Measurements from ENCODE around the gene ZMYND8.
"Not testable (repeated sequence)": the region's sequence is repeated elsewhere in the genome, so short reads cannot be mapped to it uniquely, and the experiment has no call there.

Gene ZMYND8

GRCh38 chr20:47309806-47310426 is 46.6 kb downstream of the ZMYND8 start:
- no peak for FAIRE-seq

GRCh38 chr20:47309394-47309793 is 47.1 kb downstream of the ZMYND8 start:
- no peak for FAIRE-seq

GRCh38 chr20:47307569-47307968 is 48.9 kb downstream of the ZMYND8 start:
- FAIRE-seq = not testable (repeated sequence)

DNA sequence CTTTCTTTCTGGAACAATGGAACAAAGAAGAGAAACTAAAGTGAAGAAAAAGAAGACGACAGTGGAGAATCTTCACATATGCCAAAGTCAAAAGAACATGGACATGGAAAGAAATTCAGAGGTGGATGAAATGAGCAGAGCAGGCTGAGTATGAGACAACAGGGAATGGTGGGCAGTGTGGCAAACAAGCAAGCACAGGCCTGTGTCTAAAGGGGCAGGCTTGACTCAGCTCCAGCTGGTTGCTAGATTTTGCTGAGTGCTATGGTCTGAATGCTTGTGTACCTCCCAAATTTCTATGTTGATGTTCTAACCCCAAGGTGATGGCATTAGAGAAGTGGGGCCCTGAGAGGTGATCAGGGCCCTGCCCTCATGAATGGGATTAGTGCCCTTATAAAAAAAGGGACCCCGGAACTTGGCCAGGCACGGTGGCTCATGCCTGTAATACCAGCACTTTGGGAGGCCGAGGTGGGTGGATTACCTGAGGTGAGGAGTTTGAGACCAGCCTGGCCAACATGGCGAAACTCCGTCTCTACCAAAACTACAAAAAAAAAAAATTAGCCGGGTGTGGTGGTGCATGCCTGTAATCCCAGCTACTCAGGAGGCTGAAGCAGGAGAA is 49.6 kb downstream of the ZMYND8 start:
- FAIRE-seq = no peak

DNA sequence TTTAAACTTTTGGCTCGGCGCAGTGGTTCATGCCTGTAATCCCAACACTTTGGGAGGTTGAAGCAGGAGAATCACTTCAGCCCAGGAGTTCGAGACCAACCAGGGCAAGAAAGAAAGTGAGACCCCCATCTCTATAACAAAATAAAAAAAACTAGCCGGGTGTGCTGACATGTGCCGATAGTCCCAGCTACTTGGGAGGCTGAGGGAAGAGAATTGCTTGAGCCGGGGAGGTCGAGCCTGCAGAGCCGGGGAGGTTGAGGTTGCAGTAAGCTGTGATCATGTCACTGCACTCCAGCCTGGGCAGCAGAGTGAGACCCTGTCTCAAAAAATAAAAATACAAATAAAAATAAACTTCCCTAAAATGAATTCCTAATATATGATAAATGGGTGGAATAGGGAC is 50.4 kb downstream of the ZMYND8 start:
- FAIRE-seq = no peak

GRCh38 chr20:47305667-47306066 is 50.8 kb downstream of the ZMYND8 start:
- no peak for FAIRE-seq

DNA sequence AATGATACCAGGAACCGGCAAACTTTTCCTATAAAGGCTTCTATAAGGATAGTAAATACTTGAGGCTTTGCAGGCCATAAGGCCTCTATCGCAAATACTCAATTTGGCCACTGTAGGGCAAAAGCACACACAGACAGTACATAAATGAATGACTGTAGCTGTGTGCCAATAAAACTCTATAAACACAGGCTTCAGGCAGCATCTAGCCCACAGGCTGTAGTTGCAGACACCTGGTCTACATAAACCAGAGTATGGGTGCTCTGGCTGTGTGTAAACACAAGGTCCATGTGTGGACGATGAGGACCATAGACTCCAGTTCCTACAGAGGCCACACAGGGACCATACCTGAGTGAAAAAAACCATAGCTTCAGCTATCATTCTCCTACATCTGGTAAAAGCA is 52.2 kb downstream of the ZMYND8 start:
- FAIRE-seq = no peak

DNA sequence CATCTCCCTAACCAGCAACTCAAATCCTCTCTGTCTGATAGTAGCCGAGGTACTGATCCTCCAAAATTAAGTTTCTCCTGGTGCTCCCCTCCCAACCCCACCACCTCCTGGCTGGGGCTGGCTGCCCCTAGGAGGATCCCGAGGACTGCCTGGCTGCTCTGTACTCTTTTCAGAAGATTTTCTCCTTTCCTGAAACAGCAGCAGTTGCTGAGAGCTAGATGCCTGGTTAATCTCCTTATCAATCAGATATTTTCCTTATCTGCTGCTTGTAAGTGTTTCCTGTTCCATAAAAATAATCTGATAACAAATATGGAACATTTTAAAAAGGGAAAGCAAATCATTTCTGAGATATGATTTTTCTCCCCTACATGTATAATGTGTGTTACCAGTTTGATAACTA is 52.8 kb downstream of the ZMYND8 start:
- no peak for FAIRE-seq

- no peak for FAIRE-seq
Measured at GRCh38 chr20:47300071-47300470, 56.4 kb downstream of the ZMYND8 start.

GRCh38 chr20:47298624-47299023 is 57.9 kb downstream of the ZMYND8 start:
- no peak for FAIRE-seq

DNA sequence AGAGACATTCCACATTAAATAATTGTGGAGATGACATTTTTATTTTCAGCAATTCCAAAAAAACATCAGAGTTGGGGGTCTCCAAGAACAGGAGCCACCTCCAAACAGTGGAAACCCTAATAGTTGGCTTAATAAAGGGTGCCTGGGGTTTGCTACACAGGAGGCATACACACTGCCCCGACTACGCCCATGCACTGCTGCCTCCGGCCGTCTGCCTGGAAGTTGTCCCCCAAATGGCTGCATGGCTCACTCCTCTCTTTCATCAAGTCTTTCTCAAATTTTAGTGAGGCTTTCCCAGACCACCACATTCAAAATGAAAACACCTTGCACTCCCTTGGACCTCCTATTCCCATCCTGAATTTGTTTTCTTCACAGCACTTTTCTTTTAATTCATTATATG is 58.8 kb downstream of the ZMYND8 start:
- no peak for FAIRE-seq

DNA sequence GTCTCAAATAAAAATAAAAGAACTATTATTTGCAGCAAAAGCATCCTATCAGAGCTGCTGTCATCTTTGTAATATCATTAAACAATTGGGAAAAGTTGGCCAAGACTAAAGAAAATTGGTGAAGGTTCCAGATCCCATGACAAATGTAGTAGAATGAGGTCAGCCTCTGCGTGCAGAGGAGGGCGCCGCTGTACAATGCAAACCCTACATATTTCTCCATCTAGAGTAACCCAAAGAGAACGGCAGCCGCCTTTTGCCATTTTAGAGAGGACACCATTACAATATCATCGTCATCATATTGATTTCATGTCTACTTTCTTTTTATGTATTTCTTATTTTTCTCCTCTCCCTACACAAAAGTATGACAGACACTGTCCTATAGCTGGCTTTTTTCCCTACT is 59.5 kb downstream of the ZMYND8 start:
- no peak for FAIRE-seq

GRCh38 chr20:47295921-47296426 is 60.5 kb downstream of the ZMYND8 start:
- FAIRE-seq = no peak

DNA sequence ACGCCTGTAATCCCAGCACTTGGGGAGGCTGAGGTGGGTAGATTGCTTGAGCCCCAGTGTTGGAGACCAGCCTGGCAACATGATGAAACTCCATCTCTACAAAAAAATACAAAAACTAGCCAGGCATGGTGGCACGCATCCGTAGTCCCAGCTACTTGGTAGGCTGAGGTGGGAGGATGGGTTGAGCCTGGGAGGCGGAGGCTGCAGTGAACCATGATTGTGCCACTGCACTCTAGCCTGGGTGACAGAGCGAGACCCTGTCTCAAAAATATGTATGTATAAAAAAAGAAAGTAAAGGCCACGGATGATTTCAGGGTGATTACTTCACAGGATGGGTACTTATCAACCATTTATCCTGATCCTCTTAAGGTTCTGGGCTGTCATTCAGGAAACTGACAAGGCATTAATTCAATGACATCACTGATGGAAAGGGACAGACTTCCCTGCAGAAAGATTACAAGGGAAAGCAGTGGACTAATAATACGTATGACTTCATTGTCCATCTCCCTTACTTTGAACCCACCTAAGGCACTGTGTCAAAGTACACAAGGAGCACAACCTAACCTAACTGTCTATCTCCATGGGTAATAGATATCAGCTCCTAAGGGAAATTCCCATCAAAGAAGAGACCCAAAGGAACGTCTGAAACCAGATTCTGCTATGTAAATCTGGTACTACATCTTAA is 61.2 kb downstream of the ZMYND8 start:
- no peak for FAIRE-seq

DNA sequence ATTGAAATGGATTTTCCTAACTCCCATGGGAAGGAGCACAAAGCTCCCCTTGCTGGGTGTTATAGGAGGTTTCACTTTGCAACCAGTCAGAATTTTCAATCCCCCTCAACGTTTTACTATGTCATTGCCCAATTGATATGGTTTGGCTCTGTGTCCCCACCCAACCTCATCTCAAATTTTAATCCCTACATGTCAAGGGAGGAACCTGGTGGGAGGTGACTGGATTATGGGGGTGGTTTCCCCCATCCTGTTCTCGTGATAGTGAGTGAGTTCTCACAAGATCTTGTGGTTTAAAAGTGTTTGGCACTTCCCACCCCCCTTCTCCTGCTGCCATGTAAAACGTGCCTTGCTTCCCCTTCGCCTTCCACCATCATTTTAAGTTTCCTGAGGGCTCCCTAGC is 62.9 kb downstream of the ZMYND8 start:
- no peak for FAIRE-seq

GRCh38 chr20:47292581-47292980 is 63.9 kb downstream of the ZMYND8 start:
- no peak for FAIRE-seq

- FAIRE-seq = no peak
Measured at GRCh38 chr20:47290666-47291430, 65.7 kb downstream of the ZMYND8 start.

DNA sequence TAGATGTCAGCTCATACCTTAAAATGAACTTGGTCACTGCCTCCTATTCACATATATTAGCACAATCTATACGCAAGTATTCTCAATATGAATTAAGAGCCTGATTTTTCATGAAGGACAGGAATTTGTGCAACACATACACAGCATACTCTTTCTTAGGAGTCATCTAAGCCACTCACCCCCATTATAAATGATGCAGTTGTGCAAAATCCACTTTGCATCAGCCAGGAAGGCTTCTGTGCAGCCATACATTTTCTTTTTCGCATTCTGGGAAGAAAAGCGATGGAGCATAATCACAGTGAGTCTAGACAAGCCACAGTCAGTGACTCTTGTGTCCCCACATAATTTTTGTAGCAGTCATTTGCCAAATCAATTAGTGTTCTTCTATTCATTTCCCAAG is 66.5 kb downstream of the ZMYND8 start:
- FAIRE-seq = no peak

- no peak for FAIRE-seq
Measured at GRCh38 chr20:47289096-47289495, 67.4 kb downstream of the ZMYND8 start.

GRCh38 chr20:47288530-47288929 is 68.0 kb downstream of the ZMYND8 start:
- FAIRE-seq = not testable (repeated sequence)

DNA sequence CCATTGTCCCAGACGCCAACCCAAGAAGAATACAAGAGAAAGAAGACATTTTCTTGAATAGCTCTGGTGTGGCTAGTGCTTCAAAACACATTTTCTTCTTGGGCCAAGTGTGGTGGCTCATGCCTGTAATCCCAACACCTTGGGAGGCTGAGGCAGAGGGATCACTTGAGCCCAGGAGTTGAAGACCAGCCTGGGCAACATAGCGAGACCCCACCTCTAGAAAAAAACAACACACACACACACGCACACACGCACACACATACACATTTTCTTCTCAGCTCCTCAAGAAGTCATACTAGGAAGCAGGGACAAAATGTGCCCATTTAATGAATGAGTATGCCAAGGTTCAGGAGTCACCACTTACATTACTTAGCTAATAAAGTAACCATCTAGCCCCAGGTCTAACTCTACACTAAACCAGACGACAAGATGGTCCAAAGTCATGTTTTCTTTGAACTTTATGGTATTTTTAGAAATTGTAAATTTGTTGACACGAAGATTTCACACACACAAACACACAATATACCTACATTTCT is 68.8 kb downstream of the ZMYND8 start:
- no peak for FAIRE-seq

DNA sequence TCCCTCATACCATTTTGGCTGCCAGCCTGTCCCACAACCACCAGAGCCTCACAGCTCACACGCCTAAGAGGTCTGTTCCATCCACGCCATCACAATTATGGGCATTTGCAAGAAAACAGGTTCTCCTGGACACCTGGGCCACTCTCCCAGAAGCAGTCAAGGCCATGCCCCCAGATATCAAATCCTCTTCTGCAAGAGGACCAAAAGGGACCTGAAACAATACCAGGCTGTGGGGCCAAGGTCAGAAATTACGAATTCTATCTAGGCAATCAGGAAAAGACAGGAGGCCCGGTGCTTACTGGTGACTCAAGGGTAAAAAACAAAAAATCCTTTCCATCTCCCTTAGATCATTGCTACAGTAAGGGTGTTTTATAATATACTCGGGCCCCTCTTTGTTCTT is 69.8 kb downstream of the ZMYND8 start:
- FAIRE-seq = no peak

DNA sequence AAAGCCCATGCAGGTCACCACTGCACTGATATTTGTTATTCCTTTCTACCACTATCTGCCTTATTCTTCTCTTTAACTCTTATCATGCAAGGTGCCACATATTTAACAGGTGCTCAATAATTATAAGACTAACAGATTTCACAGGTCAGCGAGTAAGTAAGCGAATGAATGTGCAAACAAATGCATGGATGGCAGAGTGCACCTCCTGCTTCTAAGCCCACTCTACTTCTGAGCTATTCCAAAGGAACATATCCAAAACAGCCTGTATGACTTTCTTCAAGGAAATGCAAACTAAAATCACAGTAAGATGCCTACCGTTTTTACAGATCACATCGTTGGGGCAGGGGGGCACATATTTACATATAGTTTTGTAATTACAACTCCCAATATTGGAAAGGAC is 71.3 kb downstream of the ZMYND8 start:
- no peak for FAIRE-seq

Data from colon (tissue), 2 donors.